Measurements from ENCODE around the gene HP1BP3.

DNA sequence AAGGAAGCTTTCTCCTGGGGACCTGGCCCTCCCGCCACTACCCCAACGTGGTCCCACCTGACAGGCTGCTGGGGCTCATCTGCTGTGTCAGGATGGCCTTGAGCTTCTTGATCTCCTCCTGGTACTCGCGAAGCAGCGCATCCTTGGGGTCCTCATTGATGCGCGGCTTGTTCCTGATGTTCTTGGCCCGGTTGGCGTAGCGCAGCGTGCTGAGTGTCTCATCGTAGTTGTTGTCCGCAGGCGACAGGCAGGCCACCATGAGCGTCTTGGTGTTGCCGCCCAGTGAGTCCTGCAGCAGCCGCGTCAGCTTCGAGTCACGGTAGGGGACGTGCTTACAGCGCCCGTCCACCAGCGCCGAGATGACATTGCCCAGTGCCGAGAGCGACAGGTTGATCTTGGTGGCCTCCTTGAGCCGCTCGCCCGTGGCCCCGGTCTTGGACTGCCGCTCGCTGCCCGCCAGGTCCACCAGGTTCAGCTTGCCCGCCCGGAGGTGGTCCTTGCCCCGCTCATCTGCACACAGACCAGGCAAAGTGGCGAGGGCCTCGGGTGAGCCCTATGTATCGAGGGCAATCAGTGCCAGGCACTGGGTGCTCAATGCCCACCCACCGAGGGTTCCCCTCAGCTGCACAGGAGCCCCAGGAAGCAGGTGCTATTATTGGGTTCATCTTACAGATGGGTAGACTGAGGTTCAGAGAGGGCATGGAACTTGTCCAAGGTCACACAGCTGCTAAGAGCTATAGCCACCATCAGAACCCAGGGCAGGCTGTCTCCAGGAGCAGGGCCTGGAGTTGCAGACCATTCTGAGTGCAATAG, 82.5 kb downstream of the HP1BP3 start:
- no peak for TF ChIP-seq CTCF (conservative IDR thresholded peaks at IDR 0.05)
- TF ChIP-seq ZFX (IDR thresholded peaks at IDR 0.05), result no peak
